ENCODE results near the gene HBQ1. TPM values are rescaled to one million over a fixed set of nuclear protein-coding genes. Genes with fewer than 3 reads are reported as not detected.
"Not testable (repeated sequence)": the region's sequence is repeated elsewhere in the genome, so short reads cannot be mapped to it uniquely, and the experiment has no call there.

Gene HBQ1
- not detected for total RNA-seq

DNA sequence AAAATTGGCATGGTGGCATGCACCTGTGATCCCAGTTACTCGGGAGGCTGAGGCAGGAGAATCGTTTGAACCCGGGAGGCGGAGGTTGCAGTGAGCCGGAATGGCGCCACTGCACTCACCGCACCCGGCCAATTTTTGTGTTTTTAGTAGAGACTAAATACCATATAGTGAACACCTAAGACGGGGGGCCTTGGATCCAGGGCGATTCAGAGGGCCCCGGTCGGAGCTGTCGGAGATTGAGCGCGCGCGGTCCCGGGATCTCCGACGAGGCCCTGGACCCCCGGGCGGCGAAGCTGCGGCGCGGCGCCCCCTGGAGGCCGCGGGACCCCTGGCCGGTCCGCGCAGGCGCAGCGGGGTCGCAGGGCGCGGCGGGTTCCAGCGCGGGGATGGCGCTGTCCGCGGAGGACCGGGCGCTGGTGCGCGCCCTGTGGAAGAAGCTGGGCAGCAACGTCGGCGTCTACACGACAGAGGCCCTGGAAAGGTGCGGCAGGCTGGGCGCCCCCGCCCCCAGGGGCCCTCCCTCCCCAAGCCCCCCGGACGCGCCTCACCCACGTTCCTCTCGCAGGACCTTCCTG is at the start of gene HBQ1:
Gene HBQ1, plus strand, starts transcription at position 359 of the 575 bp plus-strand sequence. Its CDS starts 28 bp downstream, at position 387.
- no peak for DNase-seq (ENCODE audit: low spot score)

DNA sequence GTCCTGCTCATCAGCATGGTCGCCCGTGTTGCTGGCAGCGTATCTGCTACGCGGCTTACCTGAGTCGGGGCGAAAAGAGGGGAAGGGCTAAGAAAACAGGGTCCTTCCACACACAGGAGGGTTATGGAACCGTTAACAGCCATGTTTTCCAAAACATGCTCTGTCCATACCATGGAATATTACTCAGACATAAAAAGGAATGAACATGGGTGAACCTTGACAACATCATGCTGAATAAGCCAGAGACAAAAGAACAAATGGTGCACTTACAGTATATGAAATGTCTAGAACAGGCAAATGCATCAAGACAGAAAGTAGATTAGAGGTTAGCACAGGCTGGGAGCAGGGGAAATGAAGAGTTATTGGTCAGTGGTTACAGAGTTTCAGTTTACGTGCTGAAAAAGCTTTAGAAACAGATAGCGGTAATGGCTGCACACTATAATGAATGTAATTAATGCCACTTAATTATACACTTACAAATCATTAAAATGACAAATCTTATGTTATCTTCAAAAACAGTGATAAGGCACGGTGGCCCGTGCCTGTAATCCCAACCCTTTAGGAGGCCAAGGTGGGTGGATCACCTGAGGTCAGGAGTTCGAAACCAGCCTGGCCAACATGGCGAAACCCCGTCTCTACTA is 49.6 kb upstream of the HBQ1 start:
- no peak for DNase-seq (ENCODE audit: low spot score)

DNA sequence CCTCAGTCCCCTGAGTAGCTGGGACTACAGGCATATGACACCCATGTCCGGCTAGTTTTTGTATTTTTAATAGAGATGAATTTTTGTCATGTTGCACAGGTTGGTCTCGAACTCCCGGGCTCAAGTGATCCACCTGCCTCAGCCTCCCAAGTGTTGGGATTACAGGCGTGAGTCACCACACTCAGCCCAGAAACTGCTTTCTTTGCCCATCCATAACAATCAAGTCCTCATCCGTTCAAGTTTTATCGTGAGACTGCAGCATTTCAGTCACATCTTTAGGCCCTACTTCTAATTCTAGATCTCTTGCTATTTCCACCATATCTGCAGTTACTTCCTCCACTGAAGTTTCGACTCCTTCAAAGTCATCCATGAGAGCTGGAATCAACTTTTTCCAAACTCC is 48.1 kb upstream of the HBQ1 start:
- DNase-seq (ENCODE audit: low spot score): no peak

DNA sequence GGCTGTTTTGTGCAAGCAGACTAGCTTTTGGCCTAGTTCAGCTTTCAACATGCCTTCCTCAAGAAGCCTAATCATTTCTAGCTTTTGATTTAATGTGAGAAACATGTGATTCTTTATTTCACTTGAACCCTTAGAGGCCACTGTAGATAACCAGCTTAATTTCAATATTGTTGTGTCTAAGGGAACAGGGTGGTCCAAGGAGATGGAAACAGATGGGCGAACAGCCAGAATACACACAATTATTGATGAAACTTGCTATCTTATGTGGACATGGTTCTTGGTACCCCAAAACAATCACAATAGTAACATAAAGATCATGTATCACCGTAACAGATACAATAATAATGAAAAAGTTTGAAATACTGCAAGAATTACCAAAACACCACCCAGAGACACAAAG is 46.5 kb upstream of the HBQ1 start:
- no peak for DNase-seq (ENCODE audit: low spot score)

DNA sequence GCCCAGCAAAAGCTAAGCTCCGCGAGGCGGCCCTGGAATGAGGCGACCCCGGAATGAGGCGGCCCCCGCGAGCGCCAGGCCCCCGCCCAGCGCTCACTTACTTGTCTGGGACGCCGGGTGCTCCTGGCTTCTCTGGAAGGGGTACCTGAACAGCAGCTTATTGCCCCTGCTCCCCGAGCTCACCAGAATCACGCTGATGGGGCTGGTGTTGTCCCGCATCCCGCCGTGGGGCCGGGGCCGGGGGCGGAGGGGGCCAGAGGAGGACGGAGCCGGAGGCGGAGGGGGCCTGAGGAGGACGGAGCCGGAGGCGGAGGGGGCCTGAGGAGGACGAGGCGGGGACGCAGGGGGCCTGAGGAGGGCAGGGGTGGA is 42.2 kb upstream of the HBQ1 start:
- no peak for DNase-seq (ENCODE audit: low spot score)

DNA sequence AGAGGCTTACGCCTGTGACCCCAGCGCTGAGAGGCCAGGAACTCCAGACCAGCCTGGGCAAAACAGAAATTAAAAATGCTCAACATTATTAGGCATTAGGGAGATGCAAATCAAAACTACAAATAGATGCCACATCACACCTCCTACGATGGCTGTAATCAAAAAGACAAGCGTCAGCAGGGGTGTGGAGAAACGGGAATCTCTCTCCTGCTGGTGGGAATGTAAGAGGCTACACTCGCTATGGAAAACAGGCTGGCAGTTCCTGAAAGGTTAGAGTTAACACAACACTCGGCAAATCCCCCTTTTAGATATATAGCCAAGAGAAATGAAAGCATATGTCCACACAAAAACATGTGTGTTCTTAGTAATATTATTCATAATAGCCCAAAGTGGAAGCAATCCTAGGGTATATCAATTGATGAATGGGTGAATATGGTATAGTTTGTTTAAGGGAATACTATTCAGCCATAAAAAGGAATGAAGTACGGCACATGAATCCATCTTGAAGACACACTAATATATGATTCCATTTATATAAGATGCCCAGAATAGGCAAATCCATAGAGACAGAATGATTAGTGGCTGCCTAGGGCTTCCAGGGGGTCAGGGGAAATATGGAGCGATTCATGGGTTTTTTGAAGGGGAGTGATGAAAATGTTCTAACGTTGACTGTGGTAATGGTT is 39.9 kb upstream of the HBQ1 start:
- DNase-seq (ENCODE audit: low spot score): no peak

DNA sequence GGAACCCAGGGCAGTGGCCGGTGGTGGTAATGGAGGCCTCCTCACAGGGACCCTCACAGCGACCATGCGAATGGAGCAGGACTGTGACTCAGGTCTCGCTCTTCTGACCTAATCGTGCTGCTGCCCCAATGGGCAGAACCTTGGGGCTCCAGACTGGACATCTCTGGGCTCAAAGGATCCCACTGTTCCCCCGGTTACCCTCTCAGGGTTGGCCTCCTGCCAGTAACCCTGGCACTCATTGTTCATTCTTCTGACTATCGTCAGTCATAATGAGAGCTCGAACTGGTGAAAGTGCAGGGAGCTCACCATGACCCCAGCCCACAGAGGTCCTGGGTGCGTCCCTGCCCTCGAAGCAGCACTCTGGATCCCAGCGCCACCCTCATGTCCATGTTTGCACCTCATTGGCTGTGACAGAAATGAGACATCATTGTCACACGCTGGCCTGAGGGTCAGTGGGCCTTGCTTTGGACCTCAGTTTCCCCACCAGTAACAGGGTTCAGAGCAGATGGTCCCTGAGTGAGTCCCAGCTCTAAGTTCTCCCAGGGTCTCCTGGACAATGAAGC is 37.8 kb upstream of the HBQ1 start:
- DNase-seq (ENCODE audit: low spot score): no peak

DNA sequence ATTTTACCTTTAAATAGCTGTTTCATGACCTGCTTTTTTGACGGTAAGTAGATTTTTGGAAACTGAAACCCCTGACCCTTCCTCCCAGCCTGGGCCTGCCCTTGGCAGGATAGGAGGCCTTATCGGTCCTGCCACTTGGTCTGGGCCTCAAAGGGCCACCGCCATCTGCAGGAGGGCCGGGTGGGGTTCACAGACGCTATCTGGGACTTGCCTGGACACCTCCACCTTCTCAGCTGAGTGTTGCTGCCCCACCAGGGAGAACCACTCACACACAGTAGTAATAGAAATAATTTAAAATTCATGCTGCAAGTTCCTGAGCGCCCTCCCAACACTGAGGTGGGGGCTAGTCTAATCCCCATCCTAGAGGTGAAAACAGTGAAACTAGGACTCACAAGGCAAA is 37.2 kb upstream of the HBQ1 start:
- DNase-seq (ENCODE audit: low spot score): no peak

DNA sequence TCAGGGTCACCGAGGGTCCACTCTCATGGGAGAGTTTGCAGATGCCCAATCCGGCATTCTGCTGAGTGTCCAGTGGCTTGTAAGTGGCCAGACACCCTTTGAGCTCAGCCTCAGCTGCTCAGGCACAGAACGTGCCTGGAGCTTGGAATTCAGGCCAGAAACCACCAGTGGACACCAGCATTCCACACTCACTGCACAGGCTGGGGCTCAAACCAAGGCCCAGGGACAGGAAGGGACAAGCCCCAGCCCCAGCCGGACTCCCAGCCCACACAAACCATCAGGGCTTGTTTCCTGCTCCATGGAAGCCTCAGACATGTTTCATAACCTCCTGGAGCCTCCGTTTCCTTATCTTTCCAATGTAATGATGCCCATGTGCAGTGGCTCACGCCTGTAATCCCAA is 36.8 kb upstream of the HBQ1 start:
- no peak for DNase-seq (ENCODE audit: low spot score)

DNA sequence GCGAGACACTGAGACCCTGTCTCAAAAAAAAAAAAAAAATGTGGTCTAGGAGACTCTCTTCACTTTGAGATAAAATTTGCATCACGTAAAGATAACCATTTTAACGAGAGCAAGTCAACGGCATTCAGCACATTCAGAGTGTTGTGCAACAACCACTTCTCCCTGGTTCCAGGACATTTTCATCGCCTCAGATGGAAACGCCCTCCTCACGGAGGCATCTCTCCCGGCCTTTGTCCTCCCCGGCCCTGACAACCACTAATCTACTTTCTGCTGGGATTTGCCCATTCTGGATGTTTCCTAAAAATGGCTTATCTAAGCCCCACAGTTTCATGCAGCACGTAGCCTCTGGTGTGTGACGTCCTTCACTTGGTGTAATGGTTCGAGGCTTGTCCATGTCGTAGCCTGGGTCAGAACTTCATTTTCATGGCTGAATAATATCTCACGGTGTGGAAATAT is 35.4 kb upstream of the HBQ1 start:
- DNase-seq (ENCODE audit: low spot score): no peak

DNA sequence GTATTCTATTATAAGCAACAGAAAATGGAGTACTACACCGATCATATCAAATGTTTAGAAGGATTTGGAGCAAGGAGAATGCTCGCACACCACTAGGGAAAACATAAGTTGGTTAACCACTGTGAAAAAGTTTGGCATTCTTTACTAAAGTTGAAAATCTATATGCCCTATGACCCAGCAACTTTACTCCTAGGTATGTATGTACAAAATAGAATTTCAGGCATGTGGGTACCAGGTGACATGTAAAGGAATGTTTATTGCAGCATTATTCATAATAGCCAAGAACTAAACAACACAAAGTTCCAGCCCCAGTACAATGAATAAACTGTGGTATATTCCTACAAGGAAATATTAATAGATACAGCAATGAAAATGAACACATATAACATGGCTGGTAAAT is 33.6 kb upstream of the HBQ1 start:
- no peak for DNase-seq (ENCODE audit: low spot score)

DNA sequence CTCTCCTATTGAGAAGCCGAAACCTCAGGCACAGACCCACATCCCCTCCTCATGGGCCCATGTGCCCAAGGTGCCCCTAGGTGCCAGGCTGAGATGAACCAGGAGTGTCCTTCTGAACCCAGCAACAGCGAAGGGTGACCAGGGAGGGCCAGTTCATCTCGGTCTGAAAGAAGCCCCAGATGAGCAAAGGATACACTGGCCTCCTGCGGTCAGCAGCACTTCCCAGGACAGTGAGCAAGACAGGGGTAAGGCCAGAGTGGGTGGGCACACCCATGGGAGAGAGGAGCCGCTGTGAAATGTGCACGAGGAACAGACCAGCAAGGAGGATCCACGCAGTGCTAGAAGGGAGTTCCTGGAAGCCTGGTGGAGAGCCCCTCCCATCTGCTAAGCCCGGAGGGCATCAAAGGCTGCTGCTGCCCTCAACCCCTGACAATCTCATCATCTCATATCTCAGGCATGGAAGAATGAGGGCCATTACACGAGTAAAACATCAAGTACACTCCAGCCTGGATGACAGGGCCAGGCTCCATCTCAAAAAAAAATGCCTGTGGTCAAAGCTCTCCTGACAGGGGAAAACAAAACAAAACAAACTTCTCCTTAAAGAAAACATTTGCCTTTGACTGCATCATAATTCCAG is 31.1 kb upstream of the HBQ1 start:
- no peak for DNase-seq (ENCODE audit: low spot score)

DNA sequence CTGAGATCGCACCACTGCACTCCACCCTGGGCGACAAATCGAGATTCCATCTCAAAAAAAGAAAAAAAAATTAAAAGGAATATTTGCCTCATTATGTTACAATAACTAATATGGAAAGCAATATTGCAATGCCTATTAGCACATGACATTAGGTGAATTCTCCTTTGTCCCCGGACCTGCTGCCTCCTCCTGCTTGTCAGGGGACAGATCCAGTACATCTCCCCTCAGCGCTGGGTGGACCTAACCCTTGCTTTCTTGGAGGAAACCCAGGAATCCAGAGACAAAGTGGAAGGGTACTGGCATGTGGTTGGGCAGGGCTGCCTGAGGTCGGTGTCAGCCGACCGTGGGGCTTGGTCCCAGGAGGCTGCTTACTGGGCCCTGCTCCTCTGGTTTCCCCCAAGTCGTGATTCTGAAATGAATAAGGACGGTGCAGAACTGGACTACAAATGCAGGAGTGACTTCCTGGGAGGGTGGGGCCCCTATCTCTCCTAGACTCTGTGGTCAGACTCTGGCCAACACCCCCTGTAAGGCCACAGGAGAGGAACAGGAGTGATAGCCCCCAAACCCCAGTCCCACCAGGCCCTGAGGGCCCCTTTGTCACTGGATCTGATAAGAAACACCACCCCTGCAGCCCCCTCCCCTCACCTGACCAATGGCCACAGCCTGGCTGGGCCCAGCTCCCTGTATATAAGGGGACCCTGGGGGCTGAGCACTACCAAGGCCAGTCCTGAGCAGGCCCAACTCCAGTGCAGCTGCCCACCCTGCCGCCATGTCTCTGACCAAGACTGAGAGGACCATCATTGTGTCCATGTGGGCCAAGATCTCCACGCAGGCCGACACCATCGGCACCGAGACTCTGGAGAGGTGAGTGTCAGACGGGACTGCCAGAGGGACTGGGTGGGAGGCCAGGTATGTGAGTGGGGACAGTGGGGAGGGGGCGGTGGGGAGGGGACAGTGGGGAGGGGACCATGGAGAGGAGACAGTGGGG is 27.8 kb upstream of the HBQ1 start, which contains the start of gene HBZ:
Gene HBZ, plus strand, starts transcription at position 504 of the 988 bp plus-strand sequence. Its CDS starts 266 bp downstream, at position 770.
- DNase-seq (ENCODE audit: low spot score): no peak

DNA sequence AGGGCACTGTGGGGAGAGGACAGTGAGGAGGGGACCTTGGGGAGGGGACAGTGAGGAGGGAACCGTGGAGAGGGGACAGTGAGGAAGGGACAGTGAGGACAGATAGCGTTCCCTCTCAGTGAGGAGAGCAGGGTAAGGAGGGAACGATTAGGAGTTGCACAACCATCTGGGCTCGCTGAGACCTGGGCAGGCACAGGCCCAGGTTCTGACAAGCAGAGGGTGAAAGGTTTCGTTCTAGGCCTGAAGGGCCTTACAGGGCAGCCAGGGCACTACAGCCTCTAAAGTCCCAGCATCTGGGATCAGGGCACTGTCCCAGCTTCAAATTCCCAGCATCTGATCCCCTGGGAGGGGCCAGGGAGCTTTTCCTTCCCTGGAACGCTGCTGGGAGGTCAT is 27.1 kb upstream of the HBQ1 start:
- DNase-seq (ENCODE audit: low spot score): not testable (repeated sequence)

DNA sequence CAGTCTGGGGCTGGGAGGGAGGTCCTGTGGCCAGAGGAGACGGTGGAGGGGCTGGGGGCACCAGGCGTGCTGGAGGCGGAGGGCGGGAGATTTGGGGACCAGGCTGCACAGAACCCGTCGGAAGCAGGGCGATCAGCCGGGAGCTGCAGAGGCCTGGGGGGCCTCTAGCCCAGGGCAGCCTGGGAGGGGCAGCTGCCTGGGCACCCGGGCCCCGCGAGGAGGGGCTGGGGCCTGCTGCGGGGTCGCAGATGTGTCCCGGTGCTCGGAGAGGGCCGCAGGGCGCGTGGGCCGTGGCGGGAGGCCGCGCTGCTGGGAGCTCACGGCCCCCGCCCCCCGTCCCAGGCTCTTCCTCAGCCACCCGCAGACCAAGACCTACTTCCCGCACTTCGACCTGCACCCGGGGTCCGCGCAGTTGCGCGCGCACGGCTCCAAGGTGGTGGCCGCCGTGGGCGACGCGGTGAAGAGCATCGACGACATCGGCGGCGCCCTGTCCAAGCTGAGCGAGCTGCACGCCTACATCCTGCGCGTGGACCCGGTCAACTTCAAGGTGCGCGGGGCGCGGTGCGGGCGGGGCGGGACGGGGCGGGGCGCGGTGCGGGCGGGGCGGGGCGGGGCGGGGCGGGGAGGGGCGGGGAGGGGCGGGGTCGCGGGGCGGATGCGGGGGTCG is 26.6 kb upstream of the HBQ1 start:
- DNase-seq (ENCODE audit: low spot score): not testable (repeated sequence)

DNA sequence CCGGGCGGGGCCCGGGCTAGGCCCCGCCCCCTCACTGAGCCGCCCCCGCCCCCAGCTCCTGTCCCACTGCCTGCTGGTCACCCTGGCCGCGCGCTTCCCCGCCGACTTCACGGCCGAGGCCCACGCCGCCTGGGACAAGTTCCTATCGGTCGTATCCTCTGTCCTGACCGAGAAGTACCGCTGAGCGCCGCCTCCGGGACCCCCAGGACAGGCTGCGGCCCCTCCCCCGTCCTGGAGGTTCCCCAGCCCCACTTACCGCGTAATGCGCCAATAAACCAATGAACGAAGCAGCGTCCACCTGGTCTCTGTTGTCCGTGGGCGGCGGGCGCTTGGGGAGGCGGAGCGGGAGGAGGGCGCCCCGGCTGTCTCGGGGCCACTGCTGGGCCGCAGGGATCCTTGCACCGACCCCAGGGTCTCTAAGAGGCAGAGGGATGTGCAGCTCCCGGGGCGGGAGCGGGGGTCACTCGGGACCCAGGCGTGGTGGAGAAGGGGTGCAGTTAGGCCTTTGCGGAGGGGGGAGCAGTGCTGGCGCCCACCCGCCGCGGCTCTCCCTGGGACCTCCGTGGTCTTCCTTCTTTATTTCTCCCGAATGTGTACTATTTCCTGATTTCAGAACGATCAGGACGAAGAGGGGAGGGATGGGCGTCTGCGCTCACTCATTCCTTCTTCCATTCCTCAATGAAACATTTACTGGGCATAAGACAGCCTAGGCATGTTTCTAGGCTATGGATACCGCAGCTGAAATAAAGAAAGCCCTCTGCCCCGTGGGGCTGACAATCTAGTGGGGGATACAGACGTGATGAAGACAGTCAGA is 25.8 kb upstream of the HBQ1 start:
- DNase-seq (ENCODE audit: low spot score): no peak

DNA sequence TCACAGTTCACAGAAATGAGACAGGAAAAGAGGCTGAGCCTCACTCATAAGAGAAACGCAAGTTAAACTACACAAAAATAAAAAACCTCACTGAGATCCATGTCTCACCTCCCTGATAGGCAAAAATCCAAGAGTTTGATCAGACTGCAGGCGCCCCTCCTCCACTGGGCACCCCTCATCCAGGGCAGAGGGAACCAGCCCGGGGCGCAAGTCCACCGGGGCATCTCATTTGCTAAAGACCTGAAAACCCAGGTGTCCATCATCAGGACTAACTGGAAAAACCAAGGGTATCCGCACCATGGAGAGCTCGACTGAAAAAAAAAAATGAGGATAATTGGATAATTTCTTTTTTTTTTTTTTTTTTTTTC is 25.2 kb upstream of the HBQ1 start:
- no peak for DNase-seq (ENCODE audit: low spot score)

DNA sequence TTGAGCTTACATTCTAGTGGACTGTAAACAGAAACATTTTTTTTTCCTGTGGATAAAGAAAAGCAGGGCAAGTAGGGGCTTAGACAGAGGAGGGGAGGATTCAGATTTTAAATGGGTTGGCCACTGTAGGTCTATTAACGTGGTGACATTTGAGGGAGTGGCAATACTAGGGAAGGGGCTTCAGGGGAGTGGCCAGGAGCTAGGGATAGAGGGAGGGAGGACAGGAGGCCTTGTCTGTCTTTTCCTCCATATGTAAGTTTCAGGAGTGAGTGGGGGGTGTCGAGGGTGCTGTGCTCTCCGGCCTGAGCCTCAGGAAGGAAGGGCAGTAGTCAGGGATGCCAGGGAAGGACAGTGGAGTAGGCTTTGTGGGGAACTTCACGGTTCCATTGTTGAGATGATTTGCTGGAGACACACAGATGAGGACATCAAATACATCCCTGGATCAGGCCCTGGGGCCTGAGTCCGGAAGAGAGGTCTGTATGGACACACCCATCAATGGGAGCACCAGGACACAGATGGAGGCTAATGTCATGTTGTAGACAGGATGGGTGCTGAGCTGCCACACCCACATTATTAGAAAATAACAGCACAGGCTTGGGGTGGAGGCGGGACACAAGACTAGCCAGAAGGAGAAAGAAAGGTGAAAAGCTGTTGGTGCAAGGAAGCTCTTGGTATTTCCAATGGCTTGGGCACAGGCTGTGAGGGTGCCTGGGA is 21.0 kb upstream of the HBQ1 start:
- DNase-seq (ENCODE audit: low spot score): no peak

DNA sequence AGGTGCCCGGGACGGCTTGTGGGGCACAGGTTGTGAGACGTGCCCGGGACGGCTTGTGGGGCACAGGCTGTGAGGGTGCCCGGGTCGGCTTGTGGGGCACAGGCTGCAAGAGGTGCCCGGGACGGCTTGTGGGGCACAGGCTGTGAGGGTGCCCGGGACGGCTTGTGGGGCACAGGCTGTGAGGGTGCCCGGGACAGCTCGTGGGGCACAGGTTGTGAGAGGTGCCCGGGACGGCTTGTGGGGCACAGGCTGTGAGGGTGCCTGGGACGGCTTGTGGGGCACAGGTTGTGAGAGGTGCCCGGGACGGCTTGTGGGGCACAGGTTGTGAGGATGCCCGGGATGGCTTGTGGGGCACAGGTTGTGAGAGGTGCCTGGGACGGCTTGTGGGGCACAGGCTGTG is 20.0 kb upstream of the HBQ1 start:
- DNase-seq (ENCODE audit: low spot score): not testable (repeated sequence)
